ENCODE measurements around the gene HDAC7. TPM values are rescaled to one million over a fixed set of nuclear protein-coding genes. Genes with fewer than 3 reads are reported as not detected.

The HDAC7 gene
- total RNA-seq, 1 experiment from 2014 or later, result 71.2 TPM

- intact Hi-C loops (cut with micrococcal nuclease; ENCODE audit: unreplicated experiment), result no loop called here
- no peaks in the 10 kb centered on the region for H3K36me3 ChIP-seq (ENCODE audit: control insufficient read depth, insufficient read depth, low read length)
- H3K4me1 ChIP-seq, result peaks cover 20% of the 10 kb centered on the region
- Mint-ChIP-seq H3K27ac (ENCODE audit: unreplicated experiment) (no peak overlapping the region), H3K4me3 (ENCODE audit: unreplicated experiment) (no peak overlapping the region), H3K9me3 (ENCODE audit: unreplicated experiment) (no peaks in the 10 kb centered on the region), H3K36me3 (ENCODE audit: insufficient read depth, unreplicated experiment) (no peaks in the 10 kb centered on the region), H3K27me3 (ENCODE audit: insufficient read depth, unreplicated experiment) (no peaks in the 10 kb centered on the region), H3K4me1 (ENCODE audit: low read depth, unreplicated experiment) (peaks cover 28% of the 10 kb centered on the region)
- no peak for DNase-seq
- ChIA-PET CTCF (interaction anchor here (0.7 to 4.9 kb wide), 5 partner anchors 7 to 31 kb away, joined by 3 to 48 read pairs (median 4); no protein-coding TSS in a partner anchor), POLR2A (no interaction called here)
- no peaks in the 10 kb centered on the region for H3K27me3 ChIP-seq (replicated peaks; ENCODE audit: control insufficient read depth, insufficient read depth, low read length)
- no peaks in the 10 kb centered on the region for H3K9me3 ChIP-seq
- TF ChIP-seq CTCF (IDR thresholded peaks at IDR 0.05; ENCODE audit: insufficient read depth in 1 of 2, low read depth in 1 of 2, low read length in 1 of 2, severe bottlenecking in 1 of 2, unreplicated experiment in 1 of 2), result no peak
- no TSS peak for BruUV-seq (replicated peaks)
- H3K4me3 ChIP-seq (ENCODE audit: low read depth, low read length), result no peak overlapping the region
These were observed 8.6 kb upstream of the HDAC7 start for GRCh38 chr12:47828008-47828975.

- no peaks in the 10 kb centered on the region for H3K36me3 ChIP-seq (ENCODE audit: control insufficient read depth, insufficient read depth, low read length)
- no peak overlapping the region for H3K4me3 ChIP-seq (ENCODE audit: low read depth, low read length)
- Mint-ChIP-seq H3K27ac (ENCODE audit: unreplicated experiment) (peak overlapping the region; percentile 12), H3K4me1 (ENCODE audit: low read depth, unreplicated experiment) (peaks cover 54% of the 10 kb centered on the region), H3K9me3 (ENCODE audit: unreplicated experiment) (no peaks in the 10 kb centered on the region), H3K27me3 (ENCODE audit: insufficient read depth, unreplicated experiment) (no peaks in the 10 kb centered on the region), H3K36me3 (ENCODE audit: insufficient read depth, unreplicated experiment) (peaks cover 11% of the 10 kb centered on the region), H3K4me3 (ENCODE audit: unreplicated experiment) (no peak overlapping the region)
- ChIA-PET CTCF (no interaction called here), POLR2A (no interaction called here)
- no peak for DNase-seq
- TF ChIP-seq CTCF (IDR thresholded peaks at IDR 0.05; ENCODE audit: insufficient read depth in 1 of 2, low read depth in 1 of 2, low read length in 1 of 2, severe bottlenecking in 1 of 2, unreplicated experiment in 1 of 2), result no peak
- peaks cover 45% of the 10 kb centered on the region for H3K4me1 ChIP-seq
- H3K9me3 ChIP-seq, result no peaks in the 10 kb centered on the region
- no TSS peak for BruUV-seq (replicated peaks)
- intact Hi-C loops (cut with micrococcal nuclease; ENCODE audit: unreplicated experiment), result no loop called here
- H3K27me3 ChIP-seq (replicated peaks; ENCODE audit: control insufficient read depth, insufficient read depth, low read length), result no peaks in the 10 kb centered on the region
These were observed 5.5 kb upstream of the HDAC7 start for GRCh38 chr12:47825173-47825639.

- peaks cover 12% of the 10 kb centered on the region for H3K36me3 Mint-ChIP-seq (ENCODE audit: insufficient read depth, unreplicated experiment)
- H3K27me3 ChIP-seq (replicated peaks; ENCODE audit: control insufficient read depth, insufficient read depth, low read length), result no peaks in the 10 kb centered on the region
- POLR2A ChIA-PET, result no interaction called here
- no peak for DNase-seq
- peaks cover 45% of the 10 kb centered on the region for H3K4me1 ChIP-seq
- BruUV-seq (replicated peaks), result no TSS peak
- H3K9me3 Mint-ChIP-seq (ENCODE audit: unreplicated experiment), result no peaks in the 10 kb centered on the region
- no peak for TF ChIP-seq CTCF (IDR thresholded peaks at IDR 0.05; ENCODE audit: insufficient read depth in 1 of 2, low read depth in 1 of 2, low read length in 1 of 2, severe bottlenecking in 1 of 2, unreplicated experiment in 1 of 2)
- no peaks in the 10 kb centered on the region for H3K36me3 ChIP-seq (ENCODE audit: control insufficient read depth, insufficient read depth, low read length)
- no peaks in the 10 kb centered on the region for H3K27me3 Mint-ChIP-seq (ENCODE audit: insufficient read depth, unreplicated experiment)
- intact Hi-C loops (cut with micrococcal nuclease; ENCODE audit: unreplicated experiment), result no loop called here
- H3K4me1 Mint-ChIP-seq (ENCODE audit: low read depth, unreplicated experiment), result peaks cover 54% of the 10 kb centered on the region
- H3K9me3 ChIP-seq, result no peaks in the 10 kb centered on the region
- H3K27ac Mint-ChIP-seq (ENCODE audit: unreplicated experiment), result peak overlapping the region; percentile 34
- H3K4me3 ChIP-seq (ENCODE audit: low read depth, low read length), result no peak overlapping the region
- H3K4me3 Mint-ChIP-seq (ENCODE audit: unreplicated experiment), result no peak overlapping the region
- CTCF ChIA-PET, result interaction anchor here (1.0 kb wide), 1 partner anchor 14 kb away, joined by 4 read pairs; no protein-coding TSS in a partner anchor
These were observed 4.9 kb upstream of the HDAC7 start for GRCh38 chr12:47824635-47825034.

All from Caco-2 (cell line).